Adrenal gland (tissue), 5 donors: ENCODE measurements around the gene ERO1A.

ENCODE experiments used
- CTCF ChIP-seq, 6 experiments: fragments of 450-650 bp in 4 of 6; fragments of 200-600 bp in 2 of 6; sonication (generic) in 1 of 6; IDR thresholded peaks; 1 replicate in 5 of 6; 2 replicates in 1 of 6; pipeline versions ENCODE4 v1.5.1 to v1.8.0; 2016 to 2021; ENCODE audit warnings: antibody characterized with exemption in 6 of 6, mild to moderate bottlenecking in 2 of 6, moderate library complexity in 1 of 6
- POLR2A ChIP-seq, 2 donors: fragments of 450-650 bp; IDR thresholded peaks; one replicate each; pipeline ENCODE4 v1.6.1; 2017; ENCODE audit warnings: antibody characterized with exemption in 2 of 2, mild to moderate bottlenecking in 2 of 2, moderate library complexity in 1 of 2
- donor health status: DM: no; HTN: no; CAD: no.

- TF ChIP-seq POLR2A (IDR thresholded peaks at IDR 0.05) (no peak), CTCF (IDR thresholded peaks at IDR 0.05) (no peak)
Measured at GRCh38 chr14:52723514-52724359, 28.4 kb upstream of the ERO1A start.
